Mucosa of rectum (tissue), 2 donors: ENCODE results near the gene DDC.
"Not testable (repeated sequence)": the region's sequence is repeated elsewhere in the genome, so short reads cannot be mapped to it uniquely, and the experiment has no call there.

Experiments used
- H3K27ac ChIP-seq, 2 donors: one replicate each; pipeline ENCODE4 v1.7.0; 2013; ENCODE audit warnings: inconsistent platforms in 2 of 2, low read depth in 2 of 2, low read length in 2 of 2
- H3K27me3 ChIP-seq, 2 donors: one replicate each; pipeline ENCODE4 v1.7.0; 2013; ENCODE audit warnings: low read length in 2 of 2; ENCODE audit not compliant: control insufficient read depth in 2 of 2, insufficient read depth in 2 of 2
- H3K36me3 ChIP-seq, 2 donors: one replicate each; pipeline ENCODE4 v1.7.0; 2013; ENCODE audit warnings: low read length in 2 of 2; ENCODE audit not compliant: control insufficient read depth in 2 of 2, insufficient read depth in 2 of 2
- H3K4me1 ChIP-seq, 2 donors: one replicate each; pipeline ENCODE4 v1.7.0; 2013; ENCODE audit warnings: low read length in 2 of 2, mild to moderate bottlenecking in 1 of 2; ENCODE audit not compliant: control insufficient read depth in 2 of 2, insufficient read depth in 2 of 2
- H3K4me3 ChIP-seq, 2 donors: one replicate each; pipeline ENCODE4 v1.7.0; 2013; ENCODE audit warnings: low read length in 2 of 2
- H3K9ac ChIP-seq, 2 donors: one replicate each; pipeline ENCODE4 v1.7.0; 2013; ENCODE audit warnings: low read length in 2 of 2, low read depth in 1 of 2, mild to moderate bottlenecking in 1 of 2
- H3K9me3 ChIP-seq, 2 donors: one replicate each; pipeline ENCODE4 v1.7.0; 2013; ENCODE audit warnings: low read length in 2 of 2; ENCODE audit not compliant: control insufficient read depth in 2 of 2
- donor health status: healthy.
- donor health status: Normal muscosa, but diverticular disease.

DDC gene

DNA sequence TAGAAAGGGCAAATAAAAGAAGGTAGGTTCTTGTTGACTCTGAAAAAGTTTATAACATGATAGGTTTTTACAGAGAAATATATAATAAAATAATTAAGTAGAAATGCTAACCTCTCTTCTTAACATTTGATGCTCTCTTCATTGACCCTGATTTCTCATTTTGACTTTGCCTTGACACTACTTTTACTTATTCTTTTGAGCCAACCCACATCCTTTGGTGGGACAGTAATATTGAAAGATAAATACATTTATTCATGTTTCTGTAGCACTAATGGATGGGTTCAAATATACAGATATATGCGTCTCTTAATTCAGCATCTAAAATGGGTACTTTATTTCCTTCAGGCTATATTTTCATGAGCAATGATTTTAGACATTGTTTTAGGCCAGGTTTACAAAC, 34.4 kb downstream of the DDC start:
- H3K27me3 ChIP-seq, result no peaks in the 10 kb centered on the region
- no peak overlapping the region for H3K4me3 ChIP-seq
- no peak overlapping the region for H3K27ac ChIP-seq
- no peaks in the 10 kb centered on the region for H3K9me3 ChIP-seq
- H3K9ac ChIP-seq, result no peak overlapping the region
- H3K4me1 ChIP-seq, result peaks cover 0 to 4% of the 10 kb centered on the region in 2 donors
- no peaks in the 10 kb centered on the region for H3K36me3 ChIP-seq

DNA sequence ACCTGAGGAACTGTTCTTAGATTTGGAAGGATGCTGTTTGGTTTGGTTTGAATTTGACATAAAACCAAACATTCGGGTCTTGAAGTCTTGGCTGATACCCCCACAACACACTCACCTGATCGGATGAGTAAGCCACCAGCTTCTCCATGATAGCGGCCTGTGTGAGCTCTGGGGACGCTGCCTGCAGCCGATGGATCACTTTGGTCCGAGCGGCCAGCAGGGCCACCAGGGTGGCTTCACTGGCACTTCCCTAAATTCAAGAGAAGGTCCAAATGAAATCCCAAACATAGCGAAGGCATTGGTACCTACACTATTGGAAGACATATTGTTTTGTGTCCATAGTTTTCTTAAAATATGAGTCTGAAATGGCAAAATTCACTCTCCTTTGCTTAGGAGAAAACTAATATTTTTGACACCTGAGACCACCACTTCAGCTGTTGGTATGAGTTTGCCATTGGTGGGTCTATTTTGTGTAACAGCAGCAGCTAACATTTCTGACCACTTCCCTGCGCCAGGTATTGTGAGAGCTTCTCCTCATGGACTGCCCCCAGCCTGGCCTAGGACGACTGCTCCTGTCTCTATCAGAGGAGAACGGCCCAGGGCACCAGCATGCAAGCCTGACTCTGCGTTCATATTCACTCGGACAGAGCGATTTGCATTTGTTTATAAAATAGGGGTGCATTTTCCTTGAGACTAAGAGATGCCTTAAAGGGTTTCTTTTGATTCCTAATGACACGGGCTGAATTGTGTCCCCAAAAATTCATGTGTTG, 35.9 kb downstream of the DDC start:
- peak overlapping the region in 1 of 2 donors; percentile 51 for H3K27ac ChIP-seq
- no peak overlapping the region for H3K4me3 ChIP-seq
- H3K36me3 ChIP-seq, result peaks cover 0 to 5% of the 10 kb centered on the region in 2 donors
- H3K9ac ChIP-seq, result no peak overlapping the region
- H3K27me3 ChIP-seq, result no peaks in the 10 kb centered on the region
- no peaks in the 10 kb centered on the region for H3K9me3 ChIP-seq
- peaks cover 0 to 4% of the 10 kb centered on the region in 2 donors for H3K4me1 ChIP-seq

DNA sequence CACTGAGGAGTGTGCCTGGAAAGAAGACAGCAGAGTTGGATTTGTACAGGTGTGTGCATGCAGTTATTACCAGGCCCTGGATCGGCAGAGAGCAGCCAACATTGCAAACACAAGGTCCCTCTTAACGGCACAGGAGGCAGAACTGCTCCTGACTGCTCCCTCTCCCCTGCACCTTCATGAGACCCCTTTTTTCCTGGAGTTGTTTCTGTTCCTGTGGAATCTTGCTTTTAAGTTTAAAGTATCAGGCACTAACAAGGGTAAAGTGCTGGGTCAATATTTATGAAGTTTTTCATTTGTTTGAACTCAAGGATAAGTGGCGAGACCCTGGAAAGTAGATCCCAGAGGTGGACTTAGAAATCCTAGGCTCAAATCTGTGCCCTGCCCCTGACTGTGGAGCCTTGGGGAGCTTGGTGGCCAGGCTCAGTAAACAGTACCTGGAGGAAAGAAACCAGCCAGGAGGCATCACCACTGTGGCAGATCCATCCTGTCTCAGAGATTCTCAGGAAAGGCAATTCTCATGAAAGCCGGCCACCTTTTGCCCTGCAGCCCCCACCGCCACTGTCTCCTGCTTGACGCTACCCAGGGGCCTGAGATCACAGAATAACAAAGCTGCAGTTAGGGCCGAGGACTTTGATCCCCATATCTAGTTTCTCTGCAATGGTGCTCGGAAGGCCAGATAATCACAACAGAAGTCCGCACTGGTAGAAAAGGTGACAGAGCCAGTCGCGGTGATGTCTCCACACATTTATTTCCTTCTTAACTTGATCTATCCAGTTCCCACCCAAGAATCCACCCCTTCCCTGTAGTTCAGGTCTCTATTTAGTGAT, 36.7 kb downstream of the DDC start:
- peaks cover 0 to 5% of the 10 kb centered on the region in 2 donors for H3K36me3 ChIP-seq
- H3K27ac ChIP-seq, result peak overlapping the region in 1 of 2 donors; percentile 51
- H3K4me3 ChIP-seq, result no peak overlapping the region
- H3K9ac ChIP-seq, result no peak overlapping the region
- H3K27me3 ChIP-seq, result no peaks in the 10 kb centered on the region
- no peaks in the 10 kb centered on the region for H3K9me3 ChIP-seq
- peaks cover 0 to 1% of the 10 kb centered on the region in 2 donors for H3K4me1 ChIP-seq

DNA sequence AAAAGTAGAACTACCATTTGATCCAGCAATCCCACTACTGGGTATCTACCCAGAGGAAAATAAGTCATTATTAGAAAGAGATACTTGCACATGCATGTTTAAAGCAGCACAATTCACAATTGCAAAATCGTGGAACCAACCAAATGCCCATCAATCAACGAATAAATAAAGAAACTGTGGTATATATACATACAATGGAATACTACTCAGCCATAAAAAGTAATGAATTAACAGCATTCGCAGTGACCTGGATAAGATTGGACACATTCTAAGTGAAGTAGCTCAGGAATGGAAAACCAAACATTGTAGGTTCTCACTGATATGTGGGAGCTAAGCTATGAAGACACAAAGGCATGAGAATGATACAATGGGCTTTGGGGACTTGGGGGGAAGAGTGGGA, 45.9 kb downstream of the DDC start:
- not testable (repeated sequence) for H3K36me3 ChIP-seq, H3K27me3 ChIP-seq, H3K4me1 ChIP-seq, H3K9me3 ChIP-seq, H3K4me3 ChIP-seq, H3K27ac ChIP-seq, H3K9ac ChIP-seq

DNA sequence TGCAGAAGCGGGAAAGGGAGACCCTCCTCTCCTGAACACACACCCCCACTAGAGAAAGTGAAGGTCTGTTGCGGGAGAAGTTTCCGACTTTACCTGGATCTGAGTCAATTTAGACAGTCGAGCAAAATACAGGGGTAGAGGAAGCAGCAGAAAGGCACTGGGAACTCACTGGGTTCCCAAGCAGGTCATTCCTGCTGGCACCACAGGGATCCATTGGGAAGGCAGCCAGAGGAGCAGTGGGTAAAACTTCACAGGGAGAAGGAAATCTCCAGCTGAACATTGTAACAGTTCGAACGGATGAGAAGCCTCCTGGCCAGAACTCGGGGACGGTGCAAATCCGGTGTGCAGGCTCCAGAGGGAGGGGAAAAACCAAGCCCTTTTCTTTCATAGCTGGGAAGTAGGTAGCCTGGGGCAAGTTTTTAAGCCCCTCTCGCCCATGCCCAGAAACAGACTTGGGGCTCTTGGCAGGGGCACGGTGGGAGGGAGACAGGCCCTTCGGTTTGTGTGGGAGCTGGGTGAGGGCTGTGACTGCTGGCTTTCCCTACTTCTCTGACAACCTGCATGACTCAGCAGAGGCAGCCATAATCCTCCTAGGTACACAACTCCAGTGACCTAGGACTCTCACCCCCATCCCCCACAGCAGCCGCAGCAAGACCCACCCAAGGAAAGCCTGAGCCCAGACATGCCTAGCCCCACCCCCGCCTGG, 51.9 kb downstream of the DDC start:
- H3K27ac ChIP-seq, result no peak overlapping the region
- no peak overlapping the region for H3K9ac ChIP-seq
- H3K9me3 ChIP-seq, result no peaks in the 10 kb centered on the region
- H3K27me3 ChIP-seq, result no peaks in the 10 kb centered on the region
- H3K36me3 ChIP-seq, result no peaks in the 10 kb centered on the region
- no peak overlapping the region for H3K4me3 ChIP-seq
- peaks cover 0 to 7% of the 10 kb centered on the region in 2 donors for H3K4me1 ChIP-seq

DNA sequence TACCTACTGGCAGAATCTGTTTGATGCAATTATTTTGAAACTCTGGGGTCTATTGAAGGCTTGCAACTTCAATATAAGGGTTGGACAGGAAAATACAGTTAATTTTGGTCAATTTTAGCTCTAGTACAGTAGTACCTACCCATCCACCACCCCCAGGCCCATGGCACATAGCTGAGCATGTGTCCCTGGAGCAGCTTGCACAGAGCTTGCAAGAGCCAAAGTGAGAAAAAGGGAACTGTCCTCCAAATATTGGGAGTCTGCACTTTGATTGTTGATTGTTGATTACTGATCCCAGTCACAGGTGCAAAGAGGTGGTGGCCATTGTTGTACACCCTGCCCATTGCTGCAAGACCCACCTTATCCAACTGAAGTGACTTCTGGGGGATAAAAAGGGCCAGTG, 52.8 kb downstream of the DDC start:
- Histone ChIP-seq H3K36me3 (no peaks in the 10 kb centered on the region), H3K4me3 (no peak overlapping the region), H3K9ac (no peak overlapping the region), H3K4me1 (peaks cover 0 to 7% of the 10 kb centered on the region in 2 donors), H3K27ac (no peak overlapping the region), H3K27me3 (no peaks in the 10 kb centered on the region), H3K9me3 (no peaks in the 10 kb centered on the region)

DNA sequence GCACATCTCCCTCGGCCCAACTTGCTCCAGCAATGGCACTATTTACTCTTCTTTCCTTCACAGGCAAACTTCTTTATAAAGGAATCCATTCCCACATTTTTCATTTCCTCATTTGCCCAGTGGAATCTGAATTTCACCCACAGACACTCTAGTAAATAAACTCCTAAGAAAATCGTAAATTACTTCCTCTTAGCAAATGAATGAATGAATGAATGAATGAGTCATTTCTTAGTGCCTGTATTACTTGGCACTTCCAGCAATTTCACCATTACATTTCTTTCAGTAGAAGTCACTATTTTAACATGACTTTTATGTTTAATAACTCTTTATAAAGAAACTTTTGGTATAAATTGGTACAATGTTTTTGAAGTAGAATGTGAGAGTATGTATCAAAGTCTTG, 55.7 kb downstream of the DDC start:
- H3K36me3 ChIP-seq, result no peaks in the 10 kb centered on the region
- no peaks in the 10 kb centered on the region for H3K9me3 ChIP-seq
- no peak overlapping the region for H3K9ac ChIP-seq
- H3K4me1 ChIP-seq, result peaks cover 0 to 7% of the 10 kb centered on the region in 2 donors
- H3K4me3 ChIP-seq, result no peak overlapping the region
- no peaks in the 10 kb centered on the region for H3K27me3 ChIP-seq
- H3K27ac ChIP-seq, result no peak overlapping the region

DNA sequence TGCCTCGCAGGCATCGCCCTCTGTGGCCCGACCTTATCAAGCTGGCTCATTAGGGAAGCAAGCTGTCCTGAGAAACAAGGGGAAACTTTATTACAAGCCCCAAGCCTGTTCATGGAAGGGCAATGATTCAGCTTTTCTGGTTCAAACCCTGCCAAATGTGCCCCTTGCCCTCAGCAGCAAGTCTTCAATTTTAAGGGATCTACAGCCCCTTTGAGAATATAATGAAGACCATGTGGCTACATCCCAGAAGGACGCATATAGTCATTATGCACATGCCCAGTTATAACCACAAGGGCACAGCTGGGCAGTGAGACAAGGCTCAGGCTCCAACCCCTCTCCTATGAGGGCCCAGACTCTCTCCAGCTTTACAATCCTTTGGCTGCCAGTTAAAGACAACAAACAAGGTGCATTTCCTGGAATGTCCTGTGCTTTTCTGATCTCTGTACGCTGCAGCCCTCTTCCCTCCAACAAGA, 56.7 kb downstream of the DDC start:
- Histone ChIP-seq H3K36me3 (no peaks in the 10 kb centered on the region), H3K9ac (no peak overlapping the region), H3K4me3 (no peak overlapping the region), H3K27me3 (no peaks in the 10 kb centered on the region), H3K27ac (no peak overlapping the region), H3K4me1 (peaks cover 0 to 7% of the 10 kb centered on the region in 2 donors), H3K9me3 (no peaks in the 10 kb centered on the region)

DNA sequence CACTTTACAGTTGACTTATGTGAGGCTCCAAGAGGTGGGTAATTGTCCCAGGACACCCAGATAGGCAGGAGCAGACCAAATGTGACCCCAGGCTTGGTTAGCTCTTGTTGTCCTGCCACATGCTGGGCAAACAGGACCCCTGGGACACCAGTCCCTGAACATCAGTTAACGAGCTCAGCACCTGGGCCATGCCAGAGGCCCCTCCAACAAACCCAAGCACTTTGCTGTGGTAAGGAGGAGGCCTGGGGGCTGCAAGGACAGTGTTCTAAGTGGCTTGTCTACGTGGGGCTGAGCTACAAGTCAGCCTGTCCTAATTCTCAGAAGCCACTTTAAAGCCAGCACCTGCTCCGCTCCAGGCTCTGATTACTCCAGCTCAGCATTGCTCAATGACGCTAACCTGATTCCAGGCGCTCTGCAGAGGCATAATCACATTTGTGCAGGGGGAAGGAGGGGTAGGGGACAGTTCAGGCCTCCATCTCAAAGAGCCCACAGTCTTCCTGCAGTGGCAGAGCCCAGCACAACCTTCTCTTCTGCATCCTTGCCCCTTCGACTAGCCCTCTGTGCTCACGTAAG, 57.2 kb downstream of the DDC start:
- Histone ChIP-seq H3K4me3 (no peak overlapping the region), H3K27ac (no peak overlapping the region), H3K9ac (no peak overlapping the region), H3K4me1 (peaks cover 0 to 7% of the 10 kb centered on the region in 2 donors), H3K27me3 (no peaks in the 10 kb centered on the region), H3K9me3 (no peaks in the 10 kb centered on the region), H3K36me3 (no peaks in the 10 kb centered on the region)
